HL-60 (cell line): ENCODE results near the gene ULK1.

ENCODE experiments used
- DNase-seq, 2 experiments: peaks; one replicate each; pipeline ENCODE4 v3.0.0-alpha.2; 2010 to 2020; ENCODE audit warnings: low read depth in 1 of 2, low spot score in 1 of 2
- H3K27ac ChIP-seq: fragments of 250-450 bp; sonication (Bioruptor Pico); replicated peaks from 2 replicates; pipeline ENCODE4 v1.5.1; 2020; ENCODE audit warnings: mild to moderate bottlenecking, moderate library complexity
- H3K27me3 ChIP-seq: fragments of 250-450 bp; sonication (Bioruptor Pico); 2 replicates; pipeline ENCODE4 v1.5.1; 2021; ENCODE audit warnings: mild to moderate bottlenecking, moderate library complexity; ENCODE audit not compliant: insufficient read depth, poor library complexity, severe bottlenecking
- H3K4me3 ChIP-seq: replicated peaks from 2 replicates; pipeline ENCODE4 v1.5.1; 2011; ENCODE audit warnings: mild to moderate bottlenecking, control low read depth, low read length; ENCODE audit not compliant: insufficient read depth
- GABPA ChIP-seq: IDR thresholded peaks from 2 replicates; pipeline ENCODE4 v1.6.1; 2012; ENCODE audit warnings: low read depth
- POLR2AphosphoS5 ChIP-seq: IDR thresholded peaks from 2 replicates; pipeline ENCODE4 v1.6.1; 2012; ENCODE audit warnings: low read depth
- SPI1 ChIP-seq: IDR thresholded peaks from 2 replicates; pipeline ENCODE4 v1.6.1; 2012; ENCODE audit warnings: low read depth, mild to moderate bottlenecking, borderline replicate concordance
- TF ChIP-seq, protein P1 (sequence below): IDR thresholded peaks from one replicate; pipeline ENCODE4 v1.5.1; 2011; ENCODE audit warnings: low read length, control low read depth, inconsistent platforms; ENCODE audit not compliant: insufficient read depth
- TF ChIP-seq, protein P2 (sequence below): IDR thresholded peaks from 2 replicates; pipeline ENCODE4 v1.6.1; 2012; ENCODE audit warnings: low read depth; ENCODE audit not compliant: insufficient replicate concordance

Gene ULK1

DNA sequence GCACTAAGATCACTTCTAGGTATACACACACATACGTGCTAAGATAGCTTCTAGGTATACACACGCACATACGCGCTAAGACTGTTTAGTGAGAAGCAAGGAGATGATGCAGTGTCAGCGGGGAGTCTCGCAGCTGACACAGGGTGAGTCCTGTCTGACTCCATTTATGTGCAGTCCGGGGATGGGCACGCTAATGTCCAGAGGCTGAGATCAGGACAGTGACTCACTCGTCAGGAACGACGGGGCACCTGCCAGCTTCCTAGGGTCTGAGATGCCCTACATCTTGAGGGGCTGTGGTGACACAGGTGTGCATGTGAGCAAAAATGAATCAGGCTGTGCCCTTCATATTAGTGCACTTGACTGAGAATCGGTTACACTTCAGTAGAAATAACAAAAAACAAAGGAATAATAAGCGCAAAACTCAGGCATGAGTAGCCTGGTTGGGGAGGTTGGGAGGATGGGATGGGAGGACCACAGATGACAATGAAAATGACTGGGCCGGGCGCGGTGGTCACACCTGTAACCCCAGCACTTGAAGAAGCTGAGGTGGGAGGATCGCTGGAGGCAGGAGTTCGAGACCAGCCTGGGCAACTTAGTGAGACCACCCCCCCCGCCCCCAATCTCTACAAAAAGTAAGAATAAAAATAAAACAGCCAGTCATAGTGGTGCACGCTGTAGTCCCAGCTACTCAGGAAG is 29.1 kb upstream of the ULK1 start:
- TF ChIP-seq, protein P1, sequence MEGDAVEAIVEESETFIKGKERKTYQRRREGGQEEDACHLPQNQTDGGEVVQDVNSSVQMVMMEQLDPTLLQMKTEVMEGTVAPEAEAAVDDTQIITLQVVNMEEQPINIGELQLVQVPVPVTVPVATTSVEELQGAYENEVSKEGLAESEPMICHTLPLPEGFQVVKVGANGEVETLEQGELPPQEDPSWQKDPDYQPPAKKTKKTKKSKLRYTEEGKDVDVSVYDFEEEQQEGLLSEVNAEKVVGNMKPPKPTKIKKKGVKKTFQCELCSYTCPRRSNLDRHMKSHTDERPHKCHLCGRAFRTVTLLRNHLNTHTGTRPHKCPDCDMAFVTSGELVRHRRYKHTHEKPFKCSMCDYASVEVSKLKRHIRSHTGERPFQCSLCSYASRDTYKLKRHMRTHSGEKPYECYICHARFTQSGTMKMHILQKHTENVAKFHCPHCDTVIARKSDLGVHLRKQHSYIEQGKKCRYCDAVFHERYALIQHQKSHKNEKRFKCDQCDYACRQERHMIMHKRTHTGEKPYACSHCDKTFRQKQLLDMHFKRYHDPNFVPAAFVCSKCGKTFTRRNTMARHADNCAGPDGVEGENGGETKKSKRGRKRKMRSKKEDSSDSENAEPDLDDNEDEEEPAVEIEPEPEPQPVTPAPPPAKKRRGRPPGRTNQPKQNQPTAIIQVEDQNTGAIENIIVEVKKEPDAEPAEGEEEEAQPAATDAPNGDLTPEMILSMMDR: no peak
- no peak for TF ChIP-seq SPI1
- TF ChIP-seq, protein P2, sequence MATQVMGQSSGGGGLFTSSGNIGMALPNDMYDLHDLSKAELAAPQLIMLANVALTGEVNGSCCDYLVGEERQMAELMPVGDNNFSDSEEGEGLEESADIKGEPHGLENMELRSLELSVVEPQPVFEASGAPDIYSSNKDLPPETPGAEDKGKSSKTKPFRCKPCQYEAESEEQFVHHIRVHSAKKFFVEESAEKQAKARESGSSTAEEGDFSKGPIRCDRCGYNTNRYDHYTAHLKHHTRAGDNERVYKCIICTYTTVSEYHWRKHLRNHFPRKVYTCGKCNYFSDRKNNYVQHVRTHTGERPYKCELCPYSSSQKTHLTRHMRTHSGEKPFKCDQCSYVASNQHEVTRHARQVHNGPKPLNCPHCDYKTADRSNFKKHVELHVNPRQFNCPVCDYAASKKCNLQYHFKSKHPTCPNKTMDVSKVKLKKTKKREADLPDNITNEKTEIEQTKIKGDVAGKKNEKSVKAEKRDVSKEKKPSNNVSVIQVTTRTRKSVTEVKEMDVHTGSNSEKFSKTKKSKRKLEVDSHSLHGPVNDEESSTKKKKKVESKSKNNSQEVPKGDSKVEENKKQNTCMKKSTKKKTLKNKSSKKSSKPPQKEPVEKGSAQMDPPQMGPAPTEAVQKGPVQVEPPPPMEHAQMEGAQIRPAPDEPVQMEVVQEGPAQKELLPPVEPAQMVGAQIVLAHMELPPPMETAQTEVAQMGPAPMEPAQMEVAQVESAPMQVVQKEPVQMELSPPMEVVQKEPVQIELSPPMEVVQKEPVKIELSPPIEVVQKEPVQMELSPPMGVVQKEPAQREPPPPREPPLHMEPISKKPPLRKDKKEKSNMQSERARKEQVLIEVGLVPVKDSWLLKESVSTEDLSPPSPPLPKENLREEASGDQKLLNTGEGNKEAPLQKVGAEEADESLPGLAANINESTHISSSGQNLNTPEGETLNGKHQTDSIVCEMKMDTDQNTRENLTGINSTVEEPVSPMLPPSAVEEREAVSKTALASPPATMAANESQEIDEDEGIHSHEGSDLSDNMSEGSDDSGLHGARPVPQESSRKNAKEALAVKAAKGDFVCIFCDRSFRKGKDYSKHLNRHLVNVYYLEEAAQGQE: no peak
- no peak for TF ChIP-seq GABPA
- no peak for TF ChIP-seq POLR2AphosphoS5
- Histone ChIP-seq H3K4me3 (no peak overlapping the region), H3K27me3 (no peaks in the 10 kb centered on the region), H3K27ac (no peak overlapping the region)
- DNase-seq: no peak

DNA sequence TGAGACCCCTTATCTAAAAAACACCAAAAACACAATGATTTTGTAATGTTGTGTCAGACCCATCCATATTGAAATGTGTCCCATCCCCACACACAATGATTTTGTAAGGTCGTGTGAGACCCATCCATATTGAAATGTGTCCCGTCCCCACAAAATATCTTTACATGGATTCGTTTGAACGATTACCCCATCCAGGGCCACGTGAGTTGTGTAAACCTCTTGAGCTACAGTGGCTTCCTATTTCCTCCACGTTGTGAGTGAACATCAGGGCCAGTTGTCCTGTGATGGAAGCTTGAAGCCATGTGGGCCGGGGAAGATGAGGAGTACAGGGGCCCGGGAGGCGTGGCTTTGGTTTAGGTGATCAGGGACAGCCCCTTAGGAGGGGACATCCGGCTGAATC is 27.0 kb upstream of the ULK1 start:
- DNase-seq: peak in 1 of 2 experiments; percentile 80
- Histone ChIP-seq H3K27me3 (no peaks in the 10 kb centered on the region), H3K27ac (peak overlapping the region; percentile 55), H3K4me3 (no peak overlapping the region)
- TF ChIP-seq, protein P2: no peak
- TF ChIP-seq SPI1 (no peak), POLR2AphosphoS5 (no peak), GABPA (no peak)
- TF ChIP-seq, protein P1: no peak

DNA sequence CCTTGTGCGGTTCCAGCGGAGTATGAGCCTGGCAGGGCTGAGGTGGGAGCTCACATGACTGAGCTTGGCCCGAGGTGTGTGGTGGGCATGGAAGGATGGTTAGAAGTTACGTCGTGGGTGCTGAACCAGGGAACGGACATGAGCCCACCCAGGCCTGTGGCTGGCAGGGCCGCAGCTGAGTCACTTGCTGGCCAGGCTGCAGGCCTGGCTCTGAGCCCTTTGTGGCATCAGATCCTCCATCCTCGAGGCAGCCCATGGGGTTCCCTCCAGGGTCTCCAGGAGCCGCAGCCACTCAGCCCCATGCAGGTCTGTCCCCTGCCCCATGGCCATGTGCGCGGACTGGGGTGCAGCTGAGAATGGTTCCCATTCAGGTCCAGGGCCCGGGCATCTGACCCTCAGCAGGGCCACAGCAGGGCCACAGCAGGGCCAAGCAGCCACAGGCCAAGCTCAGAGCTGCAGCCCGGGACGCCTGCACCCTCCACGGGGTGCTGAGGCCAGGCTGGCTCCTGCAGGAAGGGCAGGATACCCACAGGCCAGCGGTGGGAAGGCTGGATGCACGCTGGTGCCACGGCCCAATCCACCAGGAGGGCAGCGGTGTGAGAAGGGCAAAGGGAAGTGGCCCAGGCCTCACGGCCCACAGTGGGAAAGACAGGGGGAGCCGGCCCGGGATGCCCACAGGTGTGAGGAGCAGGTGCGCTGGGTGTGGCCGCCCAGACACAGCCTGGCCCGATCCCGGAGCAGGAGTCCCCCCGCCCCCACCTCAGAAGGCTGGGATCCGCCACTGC is 26.3 kb upstream of the ULK1 start:
- DNase-seq: no peak
- H3K27me3 ChIP-seq: no peaks in the 10 kb centered on the region
- TF ChIP-seq, protein P2: no peak
- TF ChIP-seq POLR2AphosphoS5 (no peak), GABPA (no peak), SPI1 (no peak)
- TF ChIP-seq, protein P1: no peak
- peak overlapping the region; percentile 55 for H3K27ac ChIP-seq
- H3K4me3 ChIP-seq: no peak overlapping the region
